HCT116 (cell line): Measurements from ENCODE around the gene MPP1. TPM values are rescaled to one million over a fixed set of nuclear protein-coding genes. Genes with fewer than 3 reads are reported as not detected.
A peak's percentile ranks its signal among the peaks of the same experiment; 100 is the strongest.

Experiments used
- ATAC-seq: fragments of 200-7000 bp; cut with Tn5 transposase; 2 replicates; pipeline ENCODE4 v1.9.1; 2020; ENCODE audit warnings: mild to moderate bottlenecking, moderate library complexity
- BruUV-seq: library from RNA; stranded (reverse); fragments of 400-500 nt; replicated peaks from 2 replicates; lab custom pipeline; 2021; lab: Mats Ljungman, UMichigan
- CTCF ChIA-PET: fragments of 300-600 bp; sonication (Branson Sonifier 250); formaldehyde crosslinking; loops from one replicate; lab custom pipeline; 2021; ENCODE audit warnings: antibody characterized with exemption; lab: Charles Lee
- POLR2A ChIA-PET: fragments of 300-600, 350-600 bp; sonication (Branson Sonifier 250); formaldehyde crosslinking; loops from one replicate; lab custom pipeline; 2021; ENCODE audit warnings: antibody characterized with exemption; lab: Charles Lee
- RAD21 ChIA-PET, 2 experiments: fragments of 300-600 bp; sonication (Branson Sonifier 250); formaldehyde crosslinking; loops; one replicate each; lab custom pipeline; 2023; ENCODE audit warnings: low total read pairs in 2 of 2; ENCODE audit not compliant: uncharacterized antibody in 2 of 2, unreplicated experiment in 2 of 2, low non-redundant PET in 1 of 2; lab: Charles Lee
- DNase-seq: peaks from one replicate; pipeline ENCODE4 v3.0.0-alpha.2; 2010; ENCODE audit warnings: low read depth, low spot score
- H2AFZ ChIP-seq: fragments of 200-600 bp; shearing (Covaris generic), sonication (generic); 2 replicates; pipeline ENCODE4 v1.6.1; 2017; ENCODE audit warnings: low read depth, mixed run types, mixed read lengths, antibody characterized with exemption, low read length; ENCODE audit not compliant: poor library complexity, severe bottlenecking
- H3K27ac ChIP-seq: 2 replicates; pipeline ENCODE4 v1.5.1; 2012; ENCODE audit warnings: low read depth, low read length
- H3K27me3 ChIP-seq: fragments of 200-600 bp; sonication (generic); 2 replicates; pipeline ENCODE4 v1.6.1; 2016; ENCODE audit warnings: mixed run types, low read length, mixed read lengths; ENCODE audit not compliant: insufficient read depth
- H3K36me3 ChIP-seq, 2 experiments: fragments of 200-500 bp in 1 of 2; fragments of 200-600 bp in 1 of 2; sonication (Bioruptor generic) in 1 of 2; sonication (generic) in 1 of 2; 2 replicates each; pipeline versions ENCODE4 v1.5.1 to v1.6.1; 2014 to 2016; ENCODE audit warnings: low read length in 2 of 2, inconsistent platforms in 1 of 2, mixed read lengths in 1 of 2, mixed run types in 1 of 2; ENCODE audit not compliant: insufficient read depth in 2 of 2, control insufficient read depth in 1 of 2
- H3K4me1 ChIP-seq, 2 experiments: fragments of 200-600 bp in 1 of 2; sonication (generic) in 1 of 2; 2 replicates each; pipeline versions ENCODE4 v1.5.1 to v1.6.1; 2012 to 2017; ENCODE audit warnings: low read length in 2 of 2, inconsistent platforms in 1 of 2, mild to moderate bottlenecking in 1 of 2, mixed read lengths in 1 of 2, mixed run types in 1 of 2, moderate library complexity in 1 of 2; ENCODE audit not compliant: insufficient read depth in 2 of 2, control insufficient read depth in 1 of 2
- H3K4me2 ChIP-seq: fragments of 200-600 bp; sonication (generic); 2 replicates; pipeline ENCODE4 v1.6.1; 2017; ENCODE audit warnings: mixed run types, low read length, mixed read lengths
- H3K4me3 ChIP-seq, 2 experiments: fragments of 200-600 bp in 1 of 2; sonication (generic) in 1 of 2; replicated peaks in 1 of 2; 2 replicates each; pipeline ENCODE4 v1.5.1; 2011 to 2016; ENCODE audit warnings: low read length in 2 of 2, control low read depth in 1 of 2, low read depth in 1 of 2, mild to moderate bottlenecking in 1 of 2, mixed read lengths in 1 of 2, mixed run types in 1 of 2
- H3K79me2 ChIP-seq: fragments of 200-600 bp; sonication (generic); 2 replicates; pipeline ENCODE4 v1.6.1; 2017; ENCODE audit warnings: mild to moderate bottlenecking, mixed run types, low read length, moderate library complexity, mixed read lengths; ENCODE audit not compliant: insufficient read depth
- H3K9ac ChIP-seq: fragments of 200-600 bp; sonication (generic); 2 replicates; pipeline ENCODE4 v1.6.1; 2016; ENCODE audit warnings: low read length, mixed read lengths
- H3K9me2 ChIP-seq: fragments of 200-600 bp; sonication (generic), shearing (Covaris generic); 2 replicates; pipeline ENCODE4 v1.6.1; 2017; ENCODE audit warnings: mixed run types, mild to moderate bottlenecking, moderate library complexity; ENCODE audit not compliant: insufficient read depth
- H3K9me3 ChIP-seq, 2 experiments: fragments of 200-500 bp in 1 of 2; fragments of 200-600 bp in 1 of 2; sonication (Bioruptor generic) in 1 of 2; sonication (generic) in 1 of 2; 2 replicates each; pipeline ENCODE4 v1.6.1; 2014 to 2017; ENCODE audit warnings: low read length in 2 of 2, mixed read lengths in 2 of 2, inconsistent platforms in 1 of 2, low read depth in 1 of 2, mild to moderate bottlenecking in 1 of 2, mixed run types in 1 of 2, moderate library complexity in 1 of 2; ENCODE audit not compliant: control insufficient read depth in 1 of 2, insufficient read depth in 1 of 2
- H4K20me1 ChIP-seq: fragments of 200-600 bp; sonication (generic), shearing (Covaris generic); 2 replicates; pipeline ENCODE4 v1.6.1; 2017; ENCODE audit warnings: mixed run types, mild to moderate bottlenecking, moderate library complexity; ENCODE audit not compliant: insufficient read depth
- CEBPB ChIP-seq: IDR thresholded peaks from 2 replicates; pipeline ENCODE4 v1.6.1; 2012; ENCODE audit warnings: low read depth
- CTCF ChIP-seq, 3 experiments: fragments of 200-600 bp in 1 of 3; sonication (generic) in 1 of 3; IDR thresholded peaks in 2 of 3; conservative IDR thresholded peaks in 1 of 3; 2 replicates each; pipeline ENCODE4 v1.5.1; 2012 to 2017; ENCODE audit warnings: low read depth in 2 of 3, low read length in 2 of 3, antibody characterized with exemption in 1 of 3, borderline replicate concordance in 1 of 3, control low read depth in 1 of 3, mild to moderate bottlenecking in 1 of 3, mixed read lengths in 1 of 3, mixed run types in 1 of 3, moderate library complexity in 1 of 3; ENCODE audit not compliant: insufficient read depth in 1 of 3
- EGR1 ChIP-seq: IDR thresholded peaks from 2 replicates; pipeline ENCODE4 v1.6.1; 2012; ENCODE audit warnings: low read depth
- EZH2 ChIP-seq: fragments of 200-600 bp; sonication (generic); IDR thresholded peaks from 2 replicates; pipeline ENCODE4 v1.6.1; 2017; ENCODE audit warnings: antibody characterized with exemption, mixed run types
- EZH2phosphoT487 ChIP-seq: fragments of 200-600 bp; IDR thresholded peaks from 2 replicates; pipeline ENCODE4 v1.6.1; 2018; ENCODE audit warnings: antibody characterized with exemption, borderline replicate concordance
- FOSL1 ChIP-seq: IDR thresholded peaks from 2 replicates; pipeline ENCODE4 v1.6.1; 2012; ENCODE audit warnings: low read depth
- JUND ChIP-seq: IDR thresholded peaks from 2 replicates; pipeline ENCODE4 v1.6.1; 2012
- POLR2A ChIP-seq: IDR thresholded peaks from 2 replicates; pipeline ENCODE4 v1.7.0; 2011; ENCODE audit warnings: borderline replicate concordance; ENCODE audit not compliant: insufficient read depth, insufficient read length; ENCODE audit errors: extremely low read depth
- RAD21 ChIP-seq: IDR thresholded peaks from 2 replicates; pipeline ENCODE4 v1.6.1; 2012; ENCODE audit warnings: low read depth, mild to moderate bottlenecking
- REST ChIP-seq: IDR thresholded peaks from 2 replicates; pipeline ENCODE4 v1.6.1; 2012; ENCODE audit warnings: low read depth
- SP1 ChIP-seq: IDR thresholded peaks from 2 replicates; pipeline ENCODE4 v1.6.1; 2012; ENCODE audit warnings: low read depth
- SRF ChIP-seq: IDR thresholded peaks from 2 replicates; pipeline ENCODE4 v1.6.1; 2012; ENCODE audit warnings: low read depth
- TCF7L2 ChIP-seq: IDR thresholded peaks from 2 replicates; pipeline ENCODE4 v1.7.0; 2011; ENCODE audit warnings: borderline replicate concordance, inconsistent platforms; ENCODE audit not compliant: insufficient read depth, insufficient read length; ENCODE audit errors: extremely low read depth
- ZBTB33 ChIP-seq: IDR thresholded peaks from 2 replicates; pipeline ENCODE4 v1.6.1; 2011; ENCODE audit warnings: mild to moderate bottlenecking, low read length, moderate library complexity; ENCODE audit not compliant: insufficient replicate concordance; ENCODE audit errors: extremely low read depth
- ZFX ChIP-seq: fragments of 450-650 bp; IDR thresholded peaks from 2 replicates; pipeline ENCODE4 v1.6.1; 2017
- ZNF274 ChIP-seq: fragments of 200-500 bp; sonication (Bioruptor generic); IDR thresholded peaks from 2 replicates; pipeline ENCODE4 v1.6.1; 2014; ENCODE audit warnings: mild to moderate bottlenecking, low read depth, low read length, inconsistent platforms
- intact Hi-C: fragments of 100-400 bp; cut with micrococcal nuclease; formaldehyde crosslinking; loops from 2 replicates; pipeline ENCODE4 v1.10.0; 2022
- total RNA-seq: library from RNA; stranded (reverse); gene quantifications from one replicate; pipeline ENCODE4 v1.2.1, GENCODE V29; 2021; ENCODE audit not compliant: unreplicated experiment
- TF ChIP-seq, protein P1 (sequence below): IDR thresholded peaks from 2 replicates; pipeline ENCODE4 v1.6.1; 2012
- TF ChIP-seq, protein P2 (sequence below): IDR thresholded peaks from 2 replicates; pipeline ENCODE4 v1.6.1; 2012

MPP1 gene
- total RNA-seq, 1 experiment from 2014 or later: 13.1 TPM

- no peaks in the 10 kb centered on the region for H3K36me3 ChIP-seq
- no peak for TF ChIP-seq EZH2phosphoT487
- TF ChIP-seq ZBTB33: no peak
- no peak for TF ChIP-seq EZH2
- no peak for TF ChIP-seq TCF7L2
- no peak for TF ChIP-seq CTCF (IDR thresholded peaks at IDR 0.05 in 2 of 3, conservative IDR thresholded peaks at IDR 0.05 in 1 of 3; ENCODE audit: borderline replicate concordance in 1 of 3, insufficient read depth in 1 of 3, low read depth in 2 of 3, low read length in 2 of 3)
- no peak for TF ChIP-seq CEBPB
- TF ChIP-seq, protein P1, sequence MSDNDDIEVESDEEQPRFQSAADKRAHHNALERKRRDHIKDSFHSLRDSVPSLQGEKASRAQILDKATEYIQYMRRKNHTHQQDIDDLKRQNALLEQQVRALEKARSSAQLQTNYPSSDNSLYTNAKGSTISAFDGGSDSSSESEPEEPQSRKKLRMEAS: no peak
- no peak for TF ChIP-seq REST
- TF ChIP-seq SRF: no peak
- TF ChIP-seq SP1: no peak
- TF ChIP-seq FOSL1: no peak
- no peak for TF ChIP-seq ZFX
- no peak for TF ChIP-seq JUND
- TF ChIP-seq RAD21: no peak
- TF ChIP-seq EGR1: no peak
- no peak for TF ChIP-seq ZNF274
- TF ChIP-seq POLR2A: no peak
- TF ChIP-seq, protein P2, sequence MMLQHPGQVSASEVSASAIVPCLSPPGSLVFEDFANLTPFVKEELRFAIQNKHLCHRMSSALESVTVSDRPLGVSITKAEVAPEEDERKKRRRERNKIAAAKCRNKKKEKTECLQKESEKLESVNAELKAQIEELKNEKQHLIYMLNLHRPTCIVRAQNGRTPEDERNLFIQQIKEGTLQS: no peak
- TF ChIP-seq, all 23 proteins: peak for 0
- DNase-seq (no peak), ATAC-seq (no peak)
- Histone ChIP-seq H4K20me1 (no peaks in the 10 kb centered on the region), H3K9me2 (no peaks in the 10 kb centered on the region), H3K27ac (no peak overlapping the region), H3K27me3 (no peaks in the 10 kb centered on the region), H3K79me2 (no peaks in the 10 kb centered on the region), H3K9ac (peak overlapping the region; percentile 52), H3K9me3 (no peaks in the 10 kb centered on the region), H3K4me1 (peaks cover 11 to 27% of the 10 kb centered on the region in 2 experiments), H3K4me2 (peak overlapping the region; percentile 82), H2AFZ (no peak overlapping the region), H3K4me3 (peak overlapping the region; percentile 47 to 62)
- ChIA-PET POLR2A (no interaction called here), RAD21 (no interaction called here), CTCF (no interaction called here)
- intact Hi-C loops: no loop called here
- TSS peak; percentile 41 for BruUV-seq
Observed at GRCh38 chrX:154804261-154804956, 876 bp downstream of the MPP1 start.
